NK-92 treated with Interleukin-12 subunit alpha and Interleukin-12 subunit beta, amount 100 ng/mL, for 24 hours (cell line): Measurements from ENCODE around the gene MANBA.

Source experiments
- DNase-seq: peaks from one replicate; lab custom pipeline; 2025; lab: John Stamatoyannopoulos, UW

The MANBA gene

GRCh38 chr4:102592256-102592655 lies 168.5 kb downstream of the MANBA start:
- no peak for DNase-seq

- DNase-seq = no peak
Measured at GRCh38 chr4:102589743-102590142, 171.0 kb downstream of the MANBA start.

- peak; percentile 11 for DNase-seq
Measured at GRCh38 chr4:102586644-102587021, 174.1 kb downstream of the MANBA start.

GRCh38 chr4:102586002-102586643 lies 174.6 kb downstream of the MANBA start:
- no peak for DNase-seq

GRCh38 chr4:102585329-102585728 lies 175.4 kb downstream of the MANBA start:
- DNase-seq = no peak

- DNase-seq = no peak
Measured at GRCh38 chr4:102584091-102584490, 176.7 kb downstream of the MANBA start.
